HepG2 (cell line): ENCODE results near the gene PSMB8.
A peak's percentile ranks its signal among the peaks of the same experiment; 100 is the strongest.

Experiments
- ARNTL ChIP-seq: sonication (generic); formaldehyde crosslinking; IDR thresholded peaks from 2 replicates; pipeline ENCODE4 v1.4.0; 2020; ENCODE audit warnings: mild to moderate bottlenecking, missing genetic modification reagents
- MEIS1 ChIP-seq: sonication (generic); formaldehyde crosslinking; IDR thresholded peaks from 2 replicates; pipeline ENCODE4 v1.9.0; 2021; ENCODE audit warnings: mild to moderate bottlenecking, missing genetic modification reagents, moderate library complexity, borderline replicate concordance
- NFIB ChIP-seq: sonication (generic); formaldehyde crosslinking; IDR thresholded peaks from 2 replicates; pipeline ENCODE4 v1.9.0; 2021; ENCODE audit warnings: missing genetic modification reagents, mild to moderate bottlenecking, borderline replicate concordance
- NR3C1 ChIP-seq: sonication (generic); formaldehyde crosslinking; IDR thresholded peaks from 2 replicates; pipeline ENCODE4 v1.4.0; 2020; ENCODE audit warnings: missing genetic modification reagents
- REST ChIP-seq, 2 experiments: IDR thresholded peaks; 2 replicates each; pipeline ENCODE4 v1.6.1; 2011 to 2012; ENCODE audit warnings: low read length in 2 of 2, borderline replicate concordance in 1 of 2, low read depth in 1 of 2, mild to moderate bottlenecking in 1 of 2, moderate library complexity in 1 of 2
- SSRP1 ChIP-seq: IDR thresholded peaks from 2 replicates; pipeline ENCODE4 v1.6.1; 2016; ENCODE audit warnings: control low read depth
- THAP7 ChIP-seq: sonication (generic); formaldehyde crosslinking; IDR thresholded peaks from 2 replicates; pipeline ENCODE4 v1.8.1; 2023; ENCODE audit warnings: mild to moderate bottlenecking, missing genetic modification reagents
- ZHX1 ChIP-seq: sonication (generic); formaldehyde crosslinking; IDR thresholded peaks from 2 replicates; pipeline ENCODE4 v1.8.1; 2022; ENCODE audit warnings: low read depth, mild to moderate bottlenecking, missing genetic modification reagents
- ZNF724P ChIP-seq: sonication (generic); formaldehyde crosslinking; IDR thresholded peaks from 2 replicates; pipeline ENCODE4 v1.8.0; 2022; ENCODE audit warnings: missing genetic modification reagents, borderline replicate concordance

- 0 out of 2 replicates have a peak, but pooled peaks have one; percentile 17 for TF ChIP-seq ARNTL (CRISPR knock-in tag)
- no peak for TF ChIP-seq ZNF724P (CRISPR knock-in tag)
- TF ChIP-seq REST (IDR thresholded peaks at IDR 0.05; ENCODE audit: borderline replicate concordance in 1 of 2, low read depth in 1 of 2, low read length in 2 of 2) = no peak
- 0 out of 2 replicates have a peak, but pooled peaks have one; percentile 7 for TF ChIP-seq ZHX1
- no peak for TF ChIP-seq NR3C1 (CRISPR knock-in tag)
- no peak for TF ChIP-seq THAP7
- no peak; the same call in 1 of the 2 replicates for TF ChIP-seq MEIS1 (CRISPR knock-in tag)
- no peak for TF ChIP-seq SSRP1 (CRISPR knock-in tag)
- TF ChIP-seq NFIB (CRISPR knock-in tag) = no peak
These were observed 9.1 kb upstream of the PSMB8 start for GRCh38 chr6:32852844-32853540.
